SK-N-MC (cell line): ENCODE results near the gene OR5AU1.
A peak's percentile ranks its signal among the peaks of the same experiment; 100 is the strongest.

Source experiments
- EZH2 ChIP-seq: fragments of 200-600 bp; sonication (generic); IDR thresholded peaks from one replicate; pipeline ENCODE4 v1.6.1; 2017; ENCODE audit warnings: antibody characterized with exemption
- POLR2AphosphoS5 ChIP-seq: IDR thresholded peaks from 2 replicates; pipeline ENCODE4 v1.6.1; 2012; ENCODE audit warnings: mild to moderate bottlenecking, low read depth, low read length, borderline replicate concordance

GRCh38 chr14:21203470-21204166 lies 47.8 kb upstream of the OR5AU1 start:
- TF ChIP-seq EZH2 (no peak), POLR2AphosphoS5 (peak; percentile 38)
